ENCODE measurements around the gene PLXNA3.
"Not testable (repeated sequence)": the region's sequence is repeated elsewhere in the genome, so short reads cannot be mapped to it uniquely, and the experiment has no call there.

PLXNA3 gene

DNA sequence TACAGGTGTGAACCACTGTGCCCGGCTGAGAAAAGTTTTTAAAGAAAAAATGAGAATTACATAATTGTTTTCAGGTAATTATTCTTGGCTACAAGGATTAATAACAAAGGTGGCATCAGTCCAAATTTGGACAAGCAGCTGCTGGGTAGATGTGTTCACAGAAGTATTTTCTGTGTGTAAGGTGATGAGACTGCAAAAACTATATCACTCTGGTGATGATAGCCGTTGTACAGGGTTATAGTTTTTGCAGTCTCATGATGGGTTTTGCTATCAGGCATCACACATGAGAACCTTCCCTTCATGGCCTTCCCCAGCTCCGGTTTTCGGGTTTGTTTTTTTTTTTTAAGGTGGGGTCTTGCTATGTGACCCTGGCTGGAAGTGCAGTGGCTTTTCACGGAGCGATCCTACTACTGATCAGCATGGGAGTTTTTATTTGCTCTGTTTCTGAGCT, 37.4 kb downstream of the PLXNA3 start:
- no peak overlapping the region for H3K4me3 ChIP-seq (ENCODE audit: control insufficient read depth, low read depth, low read length)
- DNase-seq (ENCODE audit: low read depth), result no peak
- TF ChIP-seq, protein P1, sequence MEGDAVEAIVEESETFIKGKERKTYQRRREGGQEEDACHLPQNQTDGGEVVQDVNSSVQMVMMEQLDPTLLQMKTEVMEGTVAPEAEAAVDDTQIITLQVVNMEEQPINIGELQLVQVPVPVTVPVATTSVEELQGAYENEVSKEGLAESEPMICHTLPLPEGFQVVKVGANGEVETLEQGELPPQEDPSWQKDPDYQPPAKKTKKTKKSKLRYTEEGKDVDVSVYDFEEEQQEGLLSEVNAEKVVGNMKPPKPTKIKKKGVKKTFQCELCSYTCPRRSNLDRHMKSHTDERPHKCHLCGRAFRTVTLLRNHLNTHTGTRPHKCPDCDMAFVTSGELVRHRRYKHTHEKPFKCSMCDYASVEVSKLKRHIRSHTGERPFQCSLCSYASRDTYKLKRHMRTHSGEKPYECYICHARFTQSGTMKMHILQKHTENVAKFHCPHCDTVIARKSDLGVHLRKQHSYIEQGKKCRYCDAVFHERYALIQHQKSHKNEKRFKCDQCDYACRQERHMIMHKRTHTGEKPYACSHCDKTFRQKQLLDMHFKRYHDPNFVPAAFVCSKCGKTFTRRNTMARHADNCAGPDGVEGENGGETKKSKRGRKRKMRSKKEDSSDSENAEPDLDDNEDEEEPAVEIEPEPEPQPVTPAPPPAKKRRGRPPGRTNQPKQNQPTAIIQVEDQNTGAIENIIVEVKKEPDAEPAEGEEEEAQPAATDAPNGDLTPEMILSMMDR (conservative IDR thresholded peaks at IDR 0.05; ENCODE audit: control insufficient read depth, insufficient read depth, low read depth, low read length), result no peak

DNA sequence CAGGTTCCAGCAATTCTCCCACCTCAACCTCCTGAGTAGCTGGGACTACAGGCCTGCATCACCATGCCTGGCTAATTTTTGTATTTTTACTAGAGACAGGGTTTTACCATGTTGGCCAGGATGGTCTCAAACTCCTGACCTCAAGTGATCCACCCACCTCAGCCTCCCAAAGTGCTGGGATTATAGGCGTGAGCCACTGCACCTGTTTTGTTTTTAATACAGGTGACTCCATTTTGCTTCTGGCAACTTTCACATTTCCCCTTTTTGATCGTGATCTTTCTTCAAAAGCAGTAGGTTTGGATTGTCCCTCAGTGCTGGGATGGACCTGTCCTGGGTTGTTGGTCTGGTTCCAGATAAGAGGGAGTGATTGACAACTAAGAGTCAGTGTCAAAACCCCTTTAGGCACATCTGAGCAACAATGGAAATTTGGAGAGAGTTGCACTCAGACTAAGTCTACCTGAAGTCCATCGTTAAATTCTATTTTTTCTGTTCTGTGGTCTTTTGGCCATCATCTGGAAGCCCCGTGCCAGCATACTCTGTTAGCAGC, 38.6 kb downstream of the PLXNA3 start:
- not testable (repeated sequence) for DNase-seq (ENCODE audit: low read depth); H3K4me3 ChIP-seq (ENCODE audit: control insufficient read depth, low read depth, low read length)

DNA sequence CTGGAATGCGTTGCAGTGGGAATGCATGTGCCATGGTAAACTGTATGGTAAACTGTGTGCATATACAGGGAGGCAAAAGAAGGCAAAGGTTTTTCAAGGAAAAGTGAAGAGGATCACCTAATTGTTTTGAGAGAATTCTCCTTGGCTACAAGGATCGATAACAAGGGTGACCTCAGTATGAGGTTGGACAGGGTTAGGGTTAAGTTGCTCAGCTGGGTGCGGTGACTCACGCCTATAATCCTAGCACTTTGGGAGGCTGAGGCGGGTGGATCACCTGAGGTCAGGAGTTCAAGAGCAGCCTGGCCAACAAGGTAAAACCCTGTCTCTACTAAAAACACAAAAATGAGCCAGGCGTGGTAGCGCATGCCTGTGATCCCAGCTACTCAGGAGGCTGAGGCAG, 43.3 kb downstream of the PLXNA3 start:
- not testable (repeated sequence) for DNase-seq (ENCODE audit: low read depth)

DNA sequence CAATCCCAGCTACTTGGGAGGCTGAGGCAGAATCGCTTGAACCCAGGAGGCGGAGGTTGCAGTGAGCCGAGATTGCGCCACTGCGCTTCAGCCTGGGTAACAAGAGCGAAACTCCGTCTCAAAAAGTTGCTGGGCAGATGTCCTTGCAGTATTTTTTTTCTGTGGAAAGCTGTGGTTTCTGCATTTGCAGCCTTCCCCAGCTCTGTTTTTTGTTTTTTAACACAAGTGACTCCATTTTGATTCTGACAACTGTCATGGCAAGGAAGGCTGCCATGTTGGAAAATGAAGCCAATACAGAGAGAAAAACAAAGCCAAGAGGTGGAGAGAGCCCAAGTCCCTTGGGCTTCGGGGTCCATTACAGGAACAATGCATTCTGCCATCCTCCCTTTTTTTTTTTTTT, 44.0 kb downstream of the PLXNA3 start:
- H3K4me3 ChIP-seq (ENCODE audit: control insufficient read depth, low read depth, low read length), result no peak overlapping the region
- TF ChIP-seq, protein P1 (conservative IDR thresholded peaks at IDR 0.05; ENCODE audit: control insufficient read depth, insufficient read depth, low read depth, low read length), result no peak
- no peak for DNase-seq (ENCODE audit: low read depth)

More for the DNA sequence above, 43.3 kb downstream of the PLXNA3 start:
- not testable (repeated sequence) for H3K4me3 ChIP-seq (ENCODE audit: control insufficient read depth, low read depth, low read length)

DNA sequence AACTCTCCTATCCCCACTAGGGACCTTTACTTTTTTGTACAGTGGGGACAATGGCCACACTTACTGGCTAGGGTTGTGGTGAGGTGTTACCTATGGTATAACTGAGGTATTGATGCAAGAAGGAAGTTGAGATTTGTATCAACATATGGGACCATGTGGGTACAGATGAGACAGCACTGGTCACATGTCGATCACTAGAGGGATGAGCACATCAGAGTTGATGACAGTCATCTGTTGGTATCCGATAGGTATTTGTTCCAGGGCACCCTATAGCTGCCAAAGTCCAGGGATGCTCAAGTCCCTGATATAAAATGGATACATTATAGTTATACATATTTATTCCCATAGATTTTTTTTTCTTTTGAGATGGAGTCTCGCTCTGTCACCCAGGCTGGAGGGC, 44.9 kb downstream of the PLXNA3 start:
- TF ChIP-seq, protein P1 (conservative IDR thresholded peaks at IDR 0.05; ENCODE audit: control insufficient read depth, insufficient read depth, low read depth, low read length), result no peak
- no peak overlapping the region for H3K4me3 ChIP-seq (ENCODE audit: control insufficient read depth, low read depth, low read length)
- DNase-seq (ENCODE audit: low read depth), result no peak

DNA sequence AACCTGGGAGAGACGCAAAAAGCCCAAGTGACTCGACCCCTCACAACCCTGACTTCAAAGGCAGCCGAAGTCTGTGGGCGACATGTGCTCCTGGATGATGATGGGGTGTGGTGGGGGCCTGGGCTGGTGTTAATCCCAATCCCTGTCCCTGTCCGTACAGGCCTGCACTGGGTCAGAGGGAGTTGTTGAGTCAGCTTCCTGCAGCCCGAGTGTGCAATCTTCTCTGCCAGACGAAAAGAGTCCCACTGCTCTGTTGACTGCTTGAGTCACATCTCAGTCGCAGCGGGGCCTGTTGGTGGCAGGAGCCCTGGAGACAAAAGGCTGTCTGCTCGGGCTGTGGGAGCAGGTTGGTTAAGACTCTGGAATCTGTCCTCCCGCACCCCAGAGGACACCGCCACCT, 47.7 kb downstream of the PLXNA3 start:
- peak; percentile 68 for DNase-seq (ENCODE audit: low read depth)
- no peak overlapping the region for H3K4me3 ChIP-seq (ENCODE audit: control insufficient read depth, low read depth, low read length)
- TF ChIP-seq, protein P1 (conservative IDR thresholded peaks at IDR 0.05; ENCODE audit: control insufficient read depth, insufficient read depth, low read depth, low read length), result no peak

DNA sequence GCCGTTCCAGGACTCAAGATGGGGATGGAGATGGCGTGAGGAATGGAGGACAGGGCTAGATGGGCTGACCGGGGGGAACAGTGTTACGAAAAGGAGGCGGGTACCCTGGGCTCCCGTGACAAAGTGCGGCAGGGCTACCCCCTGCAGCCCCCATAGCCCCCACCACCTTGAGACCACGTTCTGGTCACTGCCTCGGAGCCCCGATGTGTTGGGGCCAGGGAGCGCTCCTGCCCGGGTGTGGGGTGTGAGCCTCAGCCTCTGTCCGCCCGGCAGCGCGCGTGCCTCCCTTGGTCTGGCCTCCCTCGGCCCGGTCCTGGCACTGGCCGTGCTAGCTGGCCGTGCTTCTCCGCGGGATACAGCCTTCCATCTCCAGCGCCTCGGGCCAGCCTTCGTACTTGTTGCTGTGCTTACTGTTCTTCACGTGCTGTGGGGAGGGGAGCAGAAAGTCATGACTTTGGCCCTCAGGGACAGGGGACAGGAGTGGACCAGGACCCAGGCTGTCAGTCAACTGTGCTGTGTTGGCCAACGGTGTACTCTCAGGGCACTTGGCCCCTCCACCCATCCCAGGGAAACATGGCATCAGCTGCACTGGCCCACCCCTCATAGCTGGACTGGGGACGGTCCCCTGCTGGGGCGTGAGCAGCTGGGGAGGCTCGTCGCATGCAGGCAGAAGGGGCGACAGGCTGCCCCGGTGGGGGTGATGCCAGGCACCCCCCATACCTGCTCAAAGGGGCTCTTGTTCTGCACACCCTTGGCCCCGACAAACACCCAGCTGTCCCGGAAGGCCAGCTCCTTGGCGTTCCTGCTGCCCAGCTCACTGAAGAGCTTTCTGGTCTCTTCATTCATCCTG, 48.6 kb downstream of the PLXNA3 start:
- TF ChIP-seq, protein P1 (conservative IDR thresholded peaks at IDR 0.05; ENCODE audit: control insufficient read depth, insufficient read depth, low read depth, low read length), result no peak
- no peak for DNase-seq (ENCODE audit: low read depth)
- H3K4me3 ChIP-seq (ENCODE audit: control insufficient read depth, low read depth, low read length), result no peak overlapping the region
